H9 (cell line): ENCODE results near the gene CCDC192. TPM values are rescaled to one million over a fixed set of nuclear protein-coding genes. Genes with fewer than 3 reads are reported as not detected.

ENCODE experiments used
- DNase-seq: peaks from one replicate; pipeline ENCODE4 v3.0.0-alpha.2; 2017
- H2AFZ ChIP-seq: one replicate; pipeline ENCODE4 v1.6.1; 2013; ENCODE audit warnings: mild to moderate bottlenecking, low read length, control low read depth, moderate library complexity
- H2AK5ac ChIP-seq: 2 replicates; pipeline ENCODE4 v1.6.1; 2013; ENCODE audit warnings: low read length, control low read depth, mixed read lengths; ENCODE audit not compliant: insufficient read length
- H2BK120ac ChIP-seq: one replicate; pipeline ENCODE4 v1.6.1; 2013; ENCODE audit warnings: low read depth, mild to moderate bottlenecking, low read length, control low read depth, inconsistent platforms; ENCODE audit not compliant: poor library complexity, severe bottlenecking
- H2BK12ac ChIP-seq: 2 replicates; pipeline ENCODE4 v1.6.1; 2013; ENCODE audit warnings: low read length, control low read depth, mixed read lengths, low read depth; ENCODE audit not compliant: insufficient read length
- H2BK15ac ChIP-seq: 2 replicates; pipeline ENCODE4 v1.6.1; 2013; ENCODE audit warnings: low read depth, low read length, control low read depth
- H2BK20ac ChIP-seq: one replicate; pipeline ENCODE4 v1.6.1; 2013; ENCODE audit warnings: low read depth, mild to moderate bottlenecking, low read length, control low read depth, inconsistent platforms; ENCODE audit not compliant: poor library complexity, severe bottlenecking
- H2BK5ac ChIP-seq: 2 replicates; pipeline ENCODE4 v1.6.1; 2013; ENCODE audit warnings: low read length, control low read depth, mixed read lengths; ENCODE audit not compliant: insufficient read length
- H3K14ac ChIP-seq: 2 replicates; pipeline ENCODE4 v1.6.1; 2013; ENCODE audit warnings: low read length, control low read depth; ENCODE audit not compliant: insufficient read depth
- H3K18ac ChIP-seq: 2 replicates; pipeline ENCODE4 v1.6.1; 2013; ENCODE audit warnings: low read depth, mild to moderate bottlenecking, mixed read lengths, low read length, control low read depth; ENCODE audit not compliant: insufficient read length
- H3K23ac ChIP-seq: 2 replicates; pipeline ENCODE4 v1.6.1; 2013; ENCODE audit warnings: low read length, control low read depth, mixed read lengths, low read depth; ENCODE audit not compliant: insufficient read length
- H3K23me2 ChIP-seq: 2 replicates; pipeline ENCODE4 v1.6.1; 2013; ENCODE audit warnings: low read depth, mild to moderate bottlenecking, mixed read lengths, low read length, control low read depth; ENCODE audit not compliant: insufficient read length, poor library complexity, severe bottlenecking
- H3K27ac ChIP-seq: 2 replicates; pipeline ENCODE4 v1.5.1; 2013; ENCODE audit warnings: low read length, control low read depth, mixed read lengths, low read depth; ENCODE audit not compliant: insufficient read length
- H3K27me3 ChIP-seq: 2 replicates; pipeline ENCODE4 v1.6.1; 2013; ENCODE audit warnings: low read length, control low read depth, inconsistent platforms; ENCODE audit not compliant: insufficient read depth
- H3K4ac ChIP-seq: 2 replicates; pipeline ENCODE4 v1.6.1; 2013; ENCODE audit warnings: low read depth, mild to moderate bottlenecking, control low read depth, inconsistent platforms, low read length, moderate library complexity
- H3K4me1 ChIP-seq: 2 replicates; pipeline ENCODE4 v1.6.1; 2013; ENCODE audit warnings: low read length, control low read depth, inconsistent platforms; ENCODE audit not compliant: insufficient read depth
- H3K4me2 ChIP-seq: 2 replicates; pipeline ENCODE4 v1.6.1; 2013; ENCODE audit warnings: low read length, control low read depth, mixed read lengths; ENCODE audit not compliant: insufficient read length, insufficient read depth
- H3K56ac ChIP-seq: 2 replicates; pipeline ENCODE4 v1.6.1; 2013; ENCODE audit warnings: low read depth, mild to moderate bottlenecking, mixed read lengths, low read length, control low read depth; ENCODE audit not compliant: insufficient read length
- H3K79me1 ChIP-seq: 2 replicates; pipeline ENCODE4 v1.6.1; 2013; ENCODE audit warnings: low read depth, mild to moderate bottlenecking, moderate library complexity, low read length, control low read depth, inconsistent platforms; ENCODE audit not compliant: insufficient read depth, poor library complexity, severe bottlenecking
- H3K79me2 ChIP-seq: 2 replicates; pipeline ENCODE4 v1.6.1; 2013; ENCODE audit warnings: low read length, control low read depth, inconsistent platforms; ENCODE audit not compliant: insufficient read depth
- H3K9ac ChIP-seq: 2 replicates; pipeline ENCODE4 v1.6.1; 2013; ENCODE audit warnings: low read length, control low read depth, mixed read lengths; ENCODE audit not compliant: insufficient read length; ENCODE audit errors: extremely low read depth
- H3K9me3 ChIP-seq: one replicate; pipeline ENCODE4 v1.6.1; 2013; ENCODE audit warnings: low read depth, low read length, inconsistent platforms; ENCODE audit not compliant: control insufficient read depth
- H3T11ph ChIP-seq: one replicate; pipeline ENCODE4 v1.6.1; 2013; ENCODE audit warnings: mild to moderate bottlenecking, low read length, control low read depth, inconsistent platforms
- H4K20me1 ChIP-seq: one replicate; pipeline ENCODE4 v1.6.1; 2013; ENCODE audit not compliant: control insufficient read depth, insufficient read length, insufficient read depth
- H4K5ac ChIP-seq: 2 replicates; pipeline ENCODE4 v1.6.1; 2013; ENCODE audit warnings: low read depth, mild to moderate bottlenecking, mixed read lengths, low read length, control low read depth; ENCODE audit not compliant: insufficient read length
- H4K8ac ChIP-seq: replicated peaks from 2 replicates; pipeline ENCODE4 v1.6.1; 2013; ENCODE audit warnings: low read length, control low read depth, mixed read lengths, low read depth; ENCODE audit not compliant: insufficient read length
- H4K91ac ChIP-seq: 2 replicates; pipeline ENCODE4 v1.6.1; 2013; ENCODE audit warnings: low read depth, mild to moderate bottlenecking, moderate library complexity, mixed read lengths, low read length, control low read depth; ENCODE audit not compliant: insufficient read length
- H3K27ac Mint-ChIP-seq, 3 experiments: 2 replicates in 2 of 3; 3 replicates in 1 of 3; pipeline ENCODE4 v1.8.0; 2020 to 2021; ENCODE audit warnings: mixed read lengths in 3 of 3, mild to moderate bottlenecking in 1 of 3, moderate library complexity in 1 of 3
- H3K27me3 Mint-ChIP-seq: 2 replicates; pipeline ENCODE4 v1.8.0; 2021; ENCODE audit warnings: low read depth, mild to moderate bottlenecking, moderate library complexity, mixed read lengths
- H3K36me3 Mint-ChIP-seq, 3 experiments: 2 replicates in 2 of 3; 3 replicates in 1 of 3; pipeline ENCODE4 v1.8.0; 2020 to 2021; ENCODE audit warnings: low read depth in 3 of 3, mixed read lengths in 3 of 3; ENCODE audit not compliant: insufficient read depth in 1 of 3
- H3K4me1 Mint-ChIP-seq, 2 experiments: 2 replicates each; pipeline ENCODE4 v1.8.0; 2020; ENCODE audit warnings: mixed read lengths in 2 of 2
- H3K4me3 Mint-ChIP-seq, 2 experiments: 2 replicates in 1 of 2; 3 replicates in 1 of 2; pipeline ENCODE4 v1.8.0; 2020 to 2021; ENCODE audit warnings: mild to moderate bottlenecking in 2 of 2, mixed read lengths in 2 of 2, moderate library complexity in 1 of 2
- H3K9me3 Mint-ChIP-seq, 2 experiments: 2 replicates in 1 of 2; 3 replicates in 1 of 2; pipeline ENCODE4 v1.8.0; 2020; ENCODE audit warnings: mild to moderate bottlenecking in 2 of 2, mixed read lengths in 2 of 2, moderate library complexity in 1 of 2
- WGBS: extraction: QIAGEN DNeasy Blood & Tissue Kit; methylation state at CpG from one replicate; pipeline ENCODE4 v1.1.7; 2013; ENCODE audit warnings: missing lambda C conversion rate, low lambda C conversion rate, mixed read lengths; ENCODE audit not compliant: insufficient read length; ENCODE audit errors: extremely low coverage; 5-methylcytosine and 5-hydroxymethylcytosine counted together
- total RNA-seq: library from RNA; stranded (reverse); gene quantifications from 2 replicates; pipeline ENCODE4 v1.2.1, GENCODE V29; 2021
- TF ChIP-seq, protein P1 (sequence below): fragments of 200-600 bp; sonication (generic); conservative IDR thresholded peaks from 3 replicates; pipeline ENCODE4 v1.8.0; 2021; ENCODE audit warnings: antibody characterized with exemption, mild to moderate bottlenecking

CCDC192 gene
- total RNA-seq, 1 experiment from 2014 or later: not detected

DNA sequence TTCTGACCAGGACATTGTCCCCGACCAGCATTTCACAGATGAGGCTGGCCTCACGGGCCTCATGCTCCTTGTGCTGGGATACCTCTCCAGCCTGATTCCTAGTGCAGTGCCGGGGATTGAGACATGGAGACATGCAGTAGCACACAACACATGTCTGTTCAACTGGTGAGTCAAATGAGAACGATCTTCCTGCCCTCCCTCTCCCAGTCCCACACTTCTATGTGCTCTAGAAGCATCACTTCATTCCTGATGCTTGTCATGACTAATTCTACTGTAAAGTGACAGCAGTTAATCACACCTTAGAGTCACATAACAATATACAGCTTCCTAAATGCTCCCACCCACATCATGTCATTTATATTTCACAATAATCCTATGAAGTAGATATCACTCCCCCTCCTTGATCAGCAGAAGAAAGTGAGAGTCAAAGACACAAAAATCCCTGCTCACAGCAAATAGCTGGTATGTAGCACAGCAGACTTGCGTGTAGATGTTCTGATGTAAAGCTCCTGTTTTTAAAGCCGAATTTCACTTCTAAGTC lies 101.8 kb downstream of the CCDC192 start:
- Histone ChIP-seq H3K56ac (no peak overlapping the region), H2BK120ac (no peak overlapping the region), H3K23ac (no peak overlapping the region), H3K18ac (no peak overlapping the region), H3K9ac (no peak overlapping the region), H3K9me3 (no peaks in the 10 kb centered on the region), H4K20me1 (no peaks in the 10 kb centered on the region), H3K14ac (no peak overlapping the region), H3K27me3 (no peaks in the 10 kb centered on the region), H4K91ac (no peak overlapping the region), H3K4me1 (no peaks in the 10 kb centered on the region), H3K4me2 (no peak overlapping the region), H2AK5ac (no peak overlapping the region), H2BK5ac (no peak overlapping the region), H2BK20ac (no peak overlapping the region), H3K4ac (no peak overlapping the region), H2BK15ac (no peak overlapping the region), H3K23me2 (no peaks in the 10 kb centered on the region), H3K79me2 (no peaks in the 10 kb centered on the region), H3T11ph (no peak overlapping the region), H2BK12ac (no peak overlapping the region), H3K79me1 (no peaks in the 10 kb centered on the region), H2AFZ (no peak overlapping the region), H4K5ac (no peak overlapping the region), H4K8ac (no peak overlapping the region), H3K27ac (no peak overlapping the region)
- DNase-seq: no peak
- Mint-ChIP-seq H3K9me3 (no peaks in the 10 kb centered on the region), H3K4me1 (peaks cover 17 to 20% of the 10 kb centered on the region in 2 experiments), H3K27me3 (no peaks in the 10 kb centered on the region), H3K4me3 (no peak overlapping the region), H3K27ac (no peak overlapping the region), H3K36me3 (no peaks in the 10 kb centered on the region)
- WGBS: no CpG with 5 or more reads among the region's 6 CpGs
- TF ChIP-seq, protein P1, sequence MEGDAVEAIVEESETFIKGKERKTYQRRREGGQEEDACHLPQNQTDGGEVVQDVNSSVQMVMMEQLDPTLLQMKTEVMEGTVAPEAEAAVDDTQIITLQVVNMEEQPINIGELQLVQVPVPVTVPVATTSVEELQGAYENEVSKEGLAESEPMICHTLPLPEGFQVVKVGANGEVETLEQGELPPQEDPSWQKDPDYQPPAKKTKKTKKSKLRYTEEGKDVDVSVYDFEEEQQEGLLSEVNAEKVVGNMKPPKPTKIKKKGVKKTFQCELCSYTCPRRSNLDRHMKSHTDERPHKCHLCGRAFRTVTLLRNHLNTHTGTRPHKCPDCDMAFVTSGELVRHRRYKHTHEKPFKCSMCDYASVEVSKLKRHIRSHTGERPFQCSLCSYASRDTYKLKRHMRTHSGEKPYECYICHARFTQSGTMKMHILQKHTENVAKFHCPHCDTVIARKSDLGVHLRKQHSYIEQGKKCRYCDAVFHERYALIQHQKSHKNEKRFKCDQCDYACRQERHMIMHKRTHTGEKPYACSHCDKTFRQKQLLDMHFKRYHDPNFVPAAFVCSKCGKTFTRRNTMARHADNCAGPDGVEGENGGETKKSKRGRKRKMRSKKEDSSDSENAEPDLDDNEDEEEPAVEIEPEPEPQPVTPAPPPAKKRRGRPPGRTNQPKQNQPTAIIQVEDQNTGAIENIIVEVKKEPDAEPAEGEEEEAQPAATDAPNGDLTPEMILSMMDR: no peak
